GM12864 (cell line): ENCODE data around the gene ILF3.

ENCODE experiments used
- DNase-seq: peaks from one replicate; pipeline ENCODE4 v3.0.0-alpha.2; 2011; ENCODE audit warnings: low read depth
- H3K4me3 ChIP-seq: 2 replicates; pipeline ENCODE4 v1.5.1; 2011; ENCODE audit warnings: mild to moderate bottlenecking, low read depth, low read length, control low read depth
- TF ChIP-seq, protein P1 (sequence below): IDR thresholded peaks from 2 replicates; pipeline ENCODE4 v1.5.1; 2011; ENCODE audit warnings: low read depth, mild to moderate bottlenecking, moderate library complexity, low read length, control low read depth, inconsistent platforms; ENCODE audit errors: missing control alignments

ILF3 gene

DNA sequence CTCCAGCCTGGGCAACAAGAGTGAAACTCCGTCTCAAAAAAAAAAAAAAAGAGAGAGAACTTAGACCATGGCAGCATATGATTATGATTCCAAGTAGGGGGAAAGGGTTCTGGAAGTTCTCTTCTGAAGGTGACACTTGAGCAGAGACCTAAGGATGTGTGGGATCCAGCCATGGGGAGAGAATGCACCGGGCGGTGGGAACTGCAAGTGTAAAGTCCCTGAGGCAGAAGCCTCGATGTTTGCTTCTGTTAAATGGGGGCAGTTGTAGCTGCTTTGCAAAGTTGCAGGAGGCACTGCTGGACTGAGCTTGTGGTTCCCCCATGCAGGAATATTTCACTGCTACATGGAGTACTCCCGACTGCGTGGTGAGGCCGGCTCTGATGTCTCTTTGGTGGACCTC is 19.7 kb upstream of the ILF3 start:
- H3K4me3 ChIP-seq, result no peak overlapping the region
- TF ChIP-seq, protein P1, sequence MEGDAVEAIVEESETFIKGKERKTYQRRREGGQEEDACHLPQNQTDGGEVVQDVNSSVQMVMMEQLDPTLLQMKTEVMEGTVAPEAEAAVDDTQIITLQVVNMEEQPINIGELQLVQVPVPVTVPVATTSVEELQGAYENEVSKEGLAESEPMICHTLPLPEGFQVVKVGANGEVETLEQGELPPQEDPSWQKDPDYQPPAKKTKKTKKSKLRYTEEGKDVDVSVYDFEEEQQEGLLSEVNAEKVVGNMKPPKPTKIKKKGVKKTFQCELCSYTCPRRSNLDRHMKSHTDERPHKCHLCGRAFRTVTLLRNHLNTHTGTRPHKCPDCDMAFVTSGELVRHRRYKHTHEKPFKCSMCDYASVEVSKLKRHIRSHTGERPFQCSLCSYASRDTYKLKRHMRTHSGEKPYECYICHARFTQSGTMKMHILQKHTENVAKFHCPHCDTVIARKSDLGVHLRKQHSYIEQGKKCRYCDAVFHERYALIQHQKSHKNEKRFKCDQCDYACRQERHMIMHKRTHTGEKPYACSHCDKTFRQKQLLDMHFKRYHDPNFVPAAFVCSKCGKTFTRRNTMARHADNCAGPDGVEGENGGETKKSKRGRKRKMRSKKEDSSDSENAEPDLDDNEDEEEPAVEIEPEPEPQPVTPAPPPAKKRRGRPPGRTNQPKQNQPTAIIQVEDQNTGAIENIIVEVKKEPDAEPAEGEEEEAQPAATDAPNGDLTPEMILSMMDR, result no peak
- no peak for DNase-seq

DNA sequence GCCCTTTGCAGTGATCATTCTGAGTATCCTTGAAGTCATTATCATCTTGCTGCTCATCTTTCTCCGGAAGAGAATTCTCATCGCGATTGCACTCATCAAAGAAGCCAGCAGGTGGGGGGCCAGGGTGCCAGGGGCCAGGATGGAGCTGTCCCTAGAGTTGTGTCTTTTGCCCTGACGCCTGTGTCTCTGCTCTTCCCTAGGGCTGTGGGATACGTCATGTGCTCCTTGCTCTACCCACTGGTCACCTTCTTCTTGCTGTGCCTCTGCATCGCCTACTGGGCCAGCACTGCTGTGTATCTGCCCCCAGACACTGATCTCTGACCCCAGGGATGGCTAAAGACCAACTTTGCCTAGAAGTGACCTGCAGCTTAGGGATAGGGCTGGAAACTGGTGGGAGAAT is 19.2 kb upstream of the ILF3 start:
- TF ChIP-seq, protein P1, result no peak
- no peak for DNase-seq
- no peak overlapping the region for H3K4me3 ChIP-seq

DNA sequence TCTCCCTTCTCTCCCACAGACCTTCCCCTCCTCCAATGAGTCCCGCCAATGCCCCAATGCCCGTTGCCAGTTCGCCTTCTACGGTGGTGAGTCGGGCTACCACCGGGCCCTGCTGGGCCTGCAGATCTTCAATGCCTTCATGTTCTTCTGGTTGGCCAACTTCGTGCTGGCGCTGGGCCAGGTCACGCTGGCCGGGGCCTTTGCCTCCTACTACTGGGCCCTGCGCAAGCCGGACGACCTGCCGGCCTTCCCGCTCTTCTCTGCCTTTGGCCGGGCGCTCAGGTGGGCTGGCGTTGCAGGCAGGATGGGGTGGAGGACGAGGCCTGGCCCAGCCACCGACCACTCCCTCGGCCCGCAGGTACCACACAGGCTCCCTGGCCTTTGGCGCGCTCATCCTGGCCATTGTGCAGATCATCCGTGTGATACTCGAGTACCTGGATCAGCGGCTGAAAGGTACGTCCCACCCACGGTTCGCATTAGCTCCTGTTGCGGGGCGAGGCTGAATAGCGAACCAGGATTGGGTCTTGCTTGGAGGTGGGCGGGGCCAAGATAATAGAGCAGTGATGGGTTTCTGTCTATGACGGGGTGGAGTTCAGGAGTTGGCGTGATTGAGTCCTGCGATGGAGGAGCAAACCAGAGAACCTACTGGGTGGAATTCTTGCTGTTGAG is 17.7 kb upstream of the ILF3 start:
- no peak for DNase-seq
- TF ChIP-seq, protein P1, result no peak
- H3K4me3 ChIP-seq, result no peak overlapping the region

DNA sequence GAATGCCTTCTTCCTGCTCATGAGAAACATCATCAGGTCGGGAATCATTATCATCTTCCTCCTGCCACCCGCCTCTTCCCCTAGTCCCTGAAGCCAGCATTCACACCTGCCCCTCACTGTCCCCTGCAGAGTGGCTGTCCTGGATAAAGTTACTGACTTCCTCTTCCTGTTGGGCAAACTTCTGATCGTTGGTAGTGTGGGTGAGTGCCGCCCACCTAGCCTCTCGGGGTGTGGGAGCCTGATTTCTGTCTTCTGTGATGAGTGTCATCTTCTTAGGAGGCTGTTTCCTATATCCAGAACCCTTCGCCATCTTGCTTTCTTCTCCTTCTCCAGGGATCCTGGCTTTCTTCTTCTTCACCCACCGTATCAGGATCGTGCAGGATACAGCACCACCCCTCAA is 16.3 kb upstream of the ILF3 start:
- TF ChIP-seq, protein P1, result no peak
- no peak overlapping the region for H3K4me3 ChIP-seq
- no peak for DNase-seq

DNA sequence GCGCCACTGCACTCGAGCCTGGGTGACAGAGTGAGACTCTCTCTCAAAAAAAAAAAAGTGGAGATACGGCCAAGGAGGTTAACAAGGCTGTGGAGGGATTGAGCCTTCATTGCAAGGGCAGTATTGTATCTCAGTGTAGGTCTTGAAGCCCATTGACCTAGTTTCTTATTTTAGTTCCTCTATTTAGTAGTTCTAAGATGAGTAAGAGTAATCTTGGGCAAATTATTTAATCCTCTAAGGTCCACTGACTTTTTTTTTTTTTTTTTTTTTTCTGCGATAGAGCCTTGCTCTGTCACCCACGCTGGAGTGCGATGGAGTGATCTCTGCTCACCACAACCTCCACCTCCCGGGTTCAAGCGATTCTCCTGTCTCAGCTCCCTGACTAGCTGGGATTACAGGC is 14.3 kb upstream of the ILF3 start:
- DNase-seq, result no peak
- H3K4me3 ChIP-seq, result no peak overlapping the region
- TF ChIP-seq, protein P1, result no peak

DNA sequence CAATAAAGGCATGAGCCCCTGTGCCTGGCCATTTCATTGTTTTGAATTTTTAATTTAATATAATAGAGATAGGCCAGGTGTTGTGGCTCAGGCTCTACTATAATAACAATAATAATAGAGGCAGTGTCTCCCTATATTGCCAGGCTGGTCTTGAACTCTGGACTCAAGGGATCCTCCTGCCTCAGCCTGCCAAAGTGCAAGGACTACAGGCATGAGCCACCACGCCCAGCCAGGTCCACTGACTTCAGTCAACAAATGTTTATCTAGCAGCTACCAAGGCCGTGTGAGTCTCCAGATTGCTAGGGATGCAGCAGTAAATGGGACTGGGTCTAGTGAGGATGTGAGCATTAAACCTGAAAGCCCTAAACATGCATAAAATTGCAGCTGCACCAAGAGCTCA is 13.8 kb upstream of the ILF3 start:
- H3K4me3 ChIP-seq, result no peak overlapping the region
- no peak for DNase-seq
- TF ChIP-seq, protein P1, result no peak

DNA sequence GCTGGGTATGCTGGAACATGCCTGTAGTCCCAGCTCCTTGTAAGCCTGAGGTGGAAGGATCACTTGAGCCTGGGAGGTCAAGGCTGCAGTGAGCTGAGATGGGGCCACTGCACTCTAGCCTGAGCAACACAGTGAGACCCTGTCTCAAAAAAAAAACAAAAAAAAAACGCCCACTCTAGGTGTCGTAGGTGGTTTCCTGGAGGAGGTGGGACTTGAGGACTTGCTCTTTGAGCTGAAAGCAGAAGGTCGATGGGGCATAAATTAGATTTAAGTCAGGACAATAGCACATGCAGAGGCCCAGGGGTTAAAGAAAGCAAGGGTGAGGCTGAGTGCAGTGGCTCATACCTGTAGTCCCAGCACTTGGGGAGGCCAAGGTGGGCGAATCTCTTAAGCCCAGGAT is 12.9 kb upstream of the ILF3 start:
- TF ChIP-seq, protein P1, result no peak
- H3K4me3 ChIP-seq, result no peak overlapping the region
- DNase-seq, result no peak
